A673 (cell line): ENCODE measurements around the gene GNAI2. TPM values are rescaled to one million over a fixed set of nuclear protein-coding genes. Genes with fewer than 3 reads are reported as not detected.

Experiments used
- BruUV-seq: library from RNA; stranded (reverse); fragments of 400-500 nt; replicated peaks from 2 replicates; lab custom pipeline; 2021; lab: Mats Ljungman, UMichigan
- CTCF ChIA-PET: fragments of 300-600 bp; sonication (Branson Sonifier 250); formaldehyde crosslinking; loops from one replicate; lab custom pipeline; 2022; ENCODE audit warnings: antibody characterized with exemption; lab: Charles Lee
- POLR2A ChIA-PET: fragments of 300-600 bp; sonication (Branson Sonifier 250); formaldehyde crosslinking; loops from one replicate; lab custom pipeline; 2022; ENCODE audit warnings: antibody characterized with exemption; ENCODE audit not compliant: low non-redundant PET; lab: Charles Lee
- DNase-seq: peaks from one replicate; pipeline ENCODE4 v3.0.0-alpha.2; 2015; ENCODE audit warnings: low spot score
- H3K27ac ChIP-seq: fragments of 200-600 bp; sonication (generic); 2 replicates; pipeline ENCODE4 v1.5.1; 2016; ENCODE audit warnings: mixed run types, low read depth, mild to moderate bottlenecking, mixed read lengths, antibody characterized with exemption, low read length; ENCODE audit not compliant: poor library complexity, severe bottlenecking
- H3K27me3 ChIP-seq: fragments of 200-600 bp; sonication (generic); replicated peaks from 2 replicates; pipeline ENCODE4 v1.6.1; 2017; ENCODE audit warnings: mixed run types, low read depth, mild to moderate bottlenecking, mixed read lengths, antibody characterized with exemption, low read length; ENCODE audit not compliant: insufficient read depth, poor library complexity
- H3K36me3 ChIP-seq: fragments of 200-600 bp; sonication (generic); 2 replicates; pipeline ENCODE4 v1.6.1; 2016; ENCODE audit warnings: mixed run types, mild to moderate bottlenecking, mixed read lengths, antibody characterized with exemption, low read length; ENCODE audit not compliant: insufficient read depth, poor library complexity, severe bottlenecking
- H3K4me1 ChIP-seq: fragments of 200-600 bp; sonication (generic); 2 replicates; pipeline ENCODE4 v1.6.1; 2017; ENCODE audit warnings: mixed run types, mild to moderate bottlenecking, mixed read lengths, antibody characterized with exemption, low read length; ENCODE audit not compliant: insufficient read depth, poor library complexity, severe bottlenecking
- H3K4me3 ChIP-seq: fragments of 200-600 bp; sonication (generic); 2 replicates; pipeline ENCODE4 v1.5.1; 2016; ENCODE audit warnings: low read depth, mixed run types, mild to moderate bottlenecking, mixed read lengths, low read length; ENCODE audit not compliant: poor library complexity, severe bottlenecking
- H3K9me3 ChIP-seq: fragments of 200-600 bp; sonication (generic); 2 replicates; pipeline ENCODE4 v1.6.1; 2016; ENCODE audit warnings: mixed run types, low read depth, mild to moderate bottlenecking, mixed read lengths, antibody characterized with exemption, low read length; ENCODE audit not compliant: poor library complexity, severe bottlenecking
- CTCF ChIP-seq: fragments of 300-800, 200-600 bp; sonication (generic); conservative IDR thresholded peaks from 2 replicates; pipeline ENCODE4 v1.5.1; 2017; ENCODE audit warnings: low read depth, mild to moderate bottlenecking, antibody characterized with exemption, low read length, moderate library complexity, mixed read lengths
- EZH2 ChIP-seq: fragments of 200-600 bp; sonication (generic); IDR thresholded peaks from 2 replicates; pipeline ENCODE4 v1.6.1; 2017; ENCODE audit warnings: borderline replicate concordance, low read depth, mild to moderate bottlenecking, mixed read lengths, antibody characterized with exemption, low read length; ENCODE audit not compliant: poor library complexity, severe bottlenecking
- intact Hi-C: fragments of 100-400 bp; cut with micrococcal nuclease; formaldehyde crosslinking; loops from one replicate; pipeline ENCODE4 v1.10.0; 2022; ENCODE audit not compliant: unreplicated experiment
- total RNA-seq: library from RNA; stranded (reverse); gene quantifications from 2 replicates; pipeline ENCODE4 v1.2.3, GENCODE V29; 2021

Gene GNAI2
- total RNA-seq, 1 experiment from 2014 or later: 115 TPM

- CTCF ChIA-PET: no interaction called here
- Histone ChIP-seq H3K9me3 (no peaks in the 10 kb centered on the region), H3K4me3 (no peak overlapping the region), H3K27ac (no peak overlapping the region), H3K4me1 (peaks cover 9% of the 10 kb centered on the region), H3K27me3 (no peaks in the 10 kb centered on the region), H3K36me3 (no peaks in the 10 kb centered on the region)
- POLR2A ChIA-PET: no interaction called here
- no peak for DNase-seq
- intact Hi-C loops: no loop called here
- TF ChIP-seq CTCF: no peak
- no peak for TF ChIP-seq EZH2
- no TSS peak for BruUV-seq
Observed at GRCh38 chr3:50249457-50249856, 13.5 kb downstream of the GNAI2 start.

GRCh38 chr3:50250514-50250913 is 14.5 kb downstream of the GNAI2 start:
- ChIA-PET POLR2A (no interaction called here), CTCF (no interaction called here)
- TF ChIP-seq EZH2 (no peak), CTCF (no peak)
- H3K36me3 ChIP-seq: no peaks in the 10 kb centered on the region
- peaks cover 9% of the 10 kb centered on the region for H3K4me1 ChIP-seq
- no peaks in the 10 kb centered on the region for H3K27me3 ChIP-seq
- no peak overlapping the region for H3K27ac ChIP-seq
- intact Hi-C loops: no loop called here
- BruUV-seq: no TSS peak
- H3K9me3 ChIP-seq: no peaks in the 10 kb centered on the region
- DNase-seq: no peak
- H3K4me3 ChIP-seq: no peak overlapping the region

DNA sequence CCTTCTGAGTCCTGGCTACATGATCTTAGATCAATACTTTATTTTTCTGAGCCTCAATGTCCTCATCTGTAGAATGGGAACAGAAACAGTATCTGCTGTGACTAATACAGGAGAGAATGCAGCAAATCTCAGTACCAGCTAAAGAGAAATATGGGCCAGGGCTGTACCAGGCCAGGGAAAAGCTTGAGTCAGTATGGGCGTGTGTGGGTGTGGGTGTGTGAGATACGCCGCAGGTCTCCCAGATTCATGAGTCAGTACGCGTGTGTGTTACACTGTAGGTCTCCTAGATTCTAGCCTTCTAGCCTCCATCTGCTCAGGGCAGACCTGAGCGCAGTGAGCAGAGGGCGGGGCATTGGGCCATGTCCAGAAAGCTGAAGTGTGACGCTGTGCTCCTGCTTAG is 15.2 kb downstream of the GNAI2 start:
- Histone ChIP-seq H3K27ac (no peak overlapping the region), H3K4me1 (peaks cover 9% of the 10 kb centered on the region), H3K36me3 (peaks cover under 1% of the 10 kb centered on the region), H3K9me3 (no peaks in the 10 kb centered on the region), H3K27me3 (no peaks in the 10 kb centered on the region), H3K4me3 (no peak overlapping the region)
- ChIA-PET CTCF (no interaction called here), POLR2A (no interaction called here)
- no peak for TF ChIP-seq EZH2
- no peak for TF ChIP-seq CTCF
- intact Hi-C loops: no loop called here
- BruUV-seq: no TSS peak
- DNase-seq: no peak
